ENCODE results near the gene NSG1.

GRCh38 chr4:4462970-4463369 lies 76.1 kb downstream of the NSG1 start:
- TF ChIP-seq CTCF (conservative IDR thresholded peaks at IDR 0.05 in 1 of 2, IDR thresholded peaks at IDR 0.05 in 1 of 2; ENCODE audit: low read depth in 1 of 2, low read length in 2 of 2) (no peak), EZH2 (IDR thresholded peaks at IDR 0.05; ENCODE audit: low read length, missing control alignments) (no peak)

Data from fibroblast of lung (primary cell).